Measurements from ENCODE around the gene STK32C. TPM values are rescaled to one million over a fixed set of nuclear protein-coding genes. Genes with fewer than 3 reads are reported as not detected.

STK32C gene
- polyA plus RNA-seq, 2 donors: 4.5 to 5.6 TPM

DNA sequence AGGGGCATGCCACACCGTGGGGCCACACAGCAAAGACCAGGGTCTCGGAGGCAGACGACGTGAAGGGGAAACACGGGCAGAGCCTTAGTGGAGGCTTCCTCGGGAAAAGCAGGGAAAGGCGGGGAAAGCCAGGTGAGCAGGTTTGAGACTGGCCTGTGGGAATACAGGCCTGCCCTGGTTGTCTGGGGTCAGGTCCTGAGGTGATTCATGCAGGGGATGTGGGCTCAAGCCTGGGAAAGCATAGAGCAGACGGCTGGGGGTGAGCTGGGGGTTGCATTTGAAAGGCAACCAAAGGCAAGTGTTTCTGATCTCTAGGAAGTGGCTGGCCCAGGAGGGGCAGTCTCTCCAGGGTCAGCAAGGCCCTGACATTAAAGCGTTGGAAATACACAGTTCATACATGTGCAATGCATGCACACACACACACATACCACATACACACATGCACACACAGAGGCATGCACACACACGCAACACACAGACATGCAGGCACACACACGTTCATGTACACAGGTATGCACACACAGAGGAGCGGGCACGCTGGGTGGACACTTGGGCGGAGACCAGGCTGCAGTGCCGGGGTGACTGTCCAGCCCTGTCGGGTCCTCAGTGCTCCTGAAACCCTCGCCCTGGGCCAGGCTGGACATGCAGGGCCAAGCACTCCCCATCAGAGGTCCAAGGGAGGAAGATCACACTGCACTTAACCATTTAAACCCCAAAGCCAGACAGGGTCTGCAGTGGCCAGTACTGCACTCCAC lies 69.2 kb downstream of the STK32C start:
- WGBS, 2 donors: 84 to 85% methylated on average over 17 of the region's 17 CpGs
- H3K4me3 ChIP-seq (ENCODE audit: low read depth in 1 of 2, low read length in 2 of 2): no peak overlapping the region
- H3K4me1 ChIP-seq (ENCODE audit: control insufficient read depth in 2 of 2, insufficient read depth in 2 of 2, low read length in 1 of 2): no peaks in the 10 kb centered on the region
- H3K36me3 ChIP-seq (ENCODE audit: control insufficient read depth in 2 of 2, insufficient read depth in 2 of 2, low read length in 1 of 2): no peaks in the 10 kb centered on the region
- no peak overlapping the region for H3K27ac ChIP-seq (ENCODE audit: low read depth in 2 of 2, low read length in 1 of 2)
- H3K27me3 ChIP-seq (ENCODE audit: control insufficient read depth in 1 of 2, insufficient read depth in 2 of 2, low read length in 2 of 2): no peaks in the 10 kb centered on the region
- no peaks in the 10 kb centered on the region for H3K9me3 ChIP-seq (ENCODE audit: control insufficient read depth in 2 of 2, insufficient read depth in 1 of 2, low read depth in 1 of 2, low read length in 1 of 2)

DNA sequence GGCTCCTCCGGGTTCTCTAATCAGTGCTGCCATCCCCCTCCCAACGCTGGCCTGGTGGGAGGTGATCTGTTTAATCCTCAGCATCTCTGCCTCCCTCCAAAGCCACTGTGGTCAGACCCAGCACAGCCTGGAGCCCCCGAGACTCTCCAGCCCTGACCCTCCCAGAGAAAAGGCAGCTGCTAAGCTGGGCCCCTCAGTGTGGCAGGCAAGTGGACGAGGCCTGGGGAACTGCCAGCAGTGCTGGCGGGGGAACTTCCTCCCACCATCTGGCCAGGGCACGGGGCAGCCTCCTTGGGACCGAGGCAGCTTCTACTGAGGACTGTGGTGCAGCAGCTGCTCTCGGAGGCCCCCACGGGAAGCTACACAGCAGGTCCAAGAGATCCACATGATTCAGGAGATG lies 69.9 kb downstream of the STK32C start:
- Histone ChIP-seq H3K27me3 (ENCODE audit: control insufficient read depth in 1 of 2, insufficient read depth in 2 of 2, low read length in 2 of 2) (no peaks in the 10 kb centered on the region), H3K4me3 (ENCODE audit: low read depth in 1 of 2, low read length in 2 of 2) (no peak overlapping the region), H3K9me3 (ENCODE audit: control insufficient read depth in 2 of 2, insufficient read depth in 1 of 2, low read depth in 1 of 2, low read length in 1 of 2) (no peaks in the 10 kb centered on the region), H3K36me3 (ENCODE audit: control insufficient read depth in 2 of 2, insufficient read depth in 2 of 2, low read length in 1 of 2) (no peaks in the 10 kb centered on the region), H3K4me1 (ENCODE audit: control insufficient read depth in 2 of 2, insufficient read depth in 2 of 2, low read length in 1 of 2) (no peaks in the 10 kb centered on the region), H3K27ac (ENCODE audit: low read depth in 2 of 2, low read length in 1 of 2) (no peak overlapping the region)
- WGBS, 2 donors: 52 to 53% methylated on average over 9 of the region's 9 CpGs

DNA sequence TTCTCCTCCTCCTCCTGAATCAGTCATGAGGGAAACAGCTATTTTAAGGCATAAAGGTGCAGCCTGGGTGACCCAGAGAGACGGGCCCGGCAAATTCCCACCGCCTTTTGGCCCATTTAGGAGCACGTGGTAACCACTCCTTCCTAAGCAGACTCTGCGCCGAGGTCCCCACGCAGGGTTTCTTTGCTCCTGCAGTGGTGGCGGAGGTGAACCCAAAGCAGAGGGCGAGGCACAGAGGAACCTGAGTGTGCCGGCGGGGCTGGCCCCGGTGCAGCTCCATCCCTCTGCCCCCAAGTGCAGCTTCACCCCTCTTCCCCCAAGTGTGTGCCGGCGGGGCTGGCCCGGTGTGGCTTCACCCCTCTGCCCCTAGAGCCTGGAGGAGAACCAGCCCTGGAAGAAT lies 70.4 kb downstream of the STK32C start:
- Histone ChIP-seq H3K27ac (ENCODE audit: low read depth in 2 of 2, low read length in 1 of 2) (no peak overlapping the region), H3K9me3 (ENCODE audit: control insufficient read depth in 2 of 2, insufficient read depth in 1 of 2, low read depth in 1 of 2, low read length in 1 of 2) (no peaks in the 10 kb centered on the region), H3K4me1 (ENCODE audit: control insufficient read depth in 2 of 2, insufficient read depth in 2 of 2, low read length in 1 of 2) (no peaks in the 10 kb centered on the region), H3K27me3 (ENCODE audit: control insufficient read depth in 1 of 2, insufficient read depth in 2 of 2, low read length in 2 of 2) (no peaks in the 10 kb centered on the region), H3K4me3 (ENCODE audit: low read depth in 1 of 2, low read length in 2 of 2) (no peak overlapping the region), H3K36me3 (ENCODE audit: control insufficient read depth in 2 of 2, insufficient read depth in 2 of 2, low read length in 1 of 2) (no peaks in the 10 kb centered on the region)
- WGBS, 2 donors: 86 to 87% methylated on average over 9 to 15 of the region's 15 CpGs

DNA sequence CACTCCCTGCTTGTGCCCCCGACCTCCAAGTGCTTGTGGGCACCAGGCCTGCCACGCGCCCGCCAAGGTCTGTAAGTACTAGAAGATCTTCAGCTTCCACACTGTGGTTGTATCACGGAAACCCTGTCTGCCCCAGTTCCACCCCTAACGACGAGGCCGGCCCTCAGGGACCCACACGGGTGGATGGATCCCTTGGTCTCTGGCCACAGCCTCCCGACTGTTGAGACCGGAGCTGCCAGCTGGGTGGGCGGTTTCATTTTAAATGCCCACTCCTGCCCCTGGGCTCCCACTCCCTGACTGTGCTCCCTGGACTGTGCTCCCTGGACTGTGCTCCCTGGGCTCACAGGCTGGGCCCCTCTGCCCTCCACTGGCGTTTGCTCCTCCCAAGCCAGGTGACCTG lies 70.9 kb downstream of the STK32C start:
- Histone ChIP-seq H3K27me3 (ENCODE audit: control insufficient read depth in 1 of 2, insufficient read depth in 2 of 2, low read length in 2 of 2) (no peaks in the 10 kb centered on the region), H3K4me3 (ENCODE audit: low read depth in 1 of 2, low read length in 2 of 2) (no peak overlapping the region), H3K36me3 (ENCODE audit: control insufficient read depth in 2 of 2, insufficient read depth in 2 of 2, low read length in 1 of 2) (no peaks in the 10 kb centered on the region), H3K9me3 (ENCODE audit: control insufficient read depth in 2 of 2, insufficient read depth in 1 of 2, low read depth in 1 of 2, low read length in 1 of 2) (no peaks in the 10 kb centered on the region), H3K27ac (ENCODE audit: low read depth in 2 of 2, low read length in 1 of 2) (no peak overlapping the region), H3K4me1 (ENCODE audit: control insufficient read depth in 2 of 2, insufficient read depth in 2 of 2, low read length in 1 of 2) (no peaks in the 10 kb centered on the region)
- 91% methylated on average over 13 of the region's 13 CpGs for WGBS, 2 donors

DNA sequence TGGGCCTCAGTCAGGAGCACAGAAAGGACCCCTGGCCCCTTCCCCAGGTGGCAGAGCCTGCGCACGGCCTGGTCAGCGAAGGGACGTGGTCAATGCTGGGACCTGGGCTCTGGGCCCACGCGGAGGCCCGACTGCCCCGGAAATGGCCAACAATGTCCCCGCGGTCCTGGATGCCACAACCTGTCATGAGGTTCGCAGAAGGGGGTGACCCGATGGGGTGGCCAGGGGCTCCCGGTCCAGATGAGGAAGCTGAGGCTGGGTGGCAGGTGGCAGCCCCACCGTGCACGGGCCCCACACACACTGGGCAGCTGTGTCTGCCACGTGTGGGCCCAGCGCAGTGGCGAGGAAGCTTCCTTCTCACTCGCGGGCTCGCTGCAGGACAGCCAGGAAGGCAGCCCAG lies 71.6 kb downstream of the STK32C start:
- Histone ChIP-seq H3K27ac (ENCODE audit: low read depth in 2 of 2, low read length in 1 of 2) (no peak overlapping the region), H3K9me3 (ENCODE audit: control insufficient read depth in 2 of 2, insufficient read depth in 1 of 2, low read depth in 1 of 2, low read length in 1 of 2) (no peaks in the 10 kb centered on the region), H3K4me1 (ENCODE audit: control insufficient read depth in 2 of 2, insufficient read depth in 2 of 2, low read length in 1 of 2) (no peaks in the 10 kb centered on the region), H3K4me3 (ENCODE audit: low read depth in 1 of 2, low read length in 2 of 2) (no peak overlapping the region), H3K27me3 (ENCODE audit: control insufficient read depth in 1 of 2, insufficient read depth in 2 of 2, low read length in 2 of 2) (no peaks in the 10 kb centered on the region), H3K36me3 (ENCODE audit: control insufficient read depth in 2 of 2, insufficient read depth in 2 of 2, low read length in 1 of 2) (no peaks in the 10 kb centered on the region)
- 93 to 96% methylated on average over 21 of the region's 21 CpGs for WGBS, 2 donors

DNA sequence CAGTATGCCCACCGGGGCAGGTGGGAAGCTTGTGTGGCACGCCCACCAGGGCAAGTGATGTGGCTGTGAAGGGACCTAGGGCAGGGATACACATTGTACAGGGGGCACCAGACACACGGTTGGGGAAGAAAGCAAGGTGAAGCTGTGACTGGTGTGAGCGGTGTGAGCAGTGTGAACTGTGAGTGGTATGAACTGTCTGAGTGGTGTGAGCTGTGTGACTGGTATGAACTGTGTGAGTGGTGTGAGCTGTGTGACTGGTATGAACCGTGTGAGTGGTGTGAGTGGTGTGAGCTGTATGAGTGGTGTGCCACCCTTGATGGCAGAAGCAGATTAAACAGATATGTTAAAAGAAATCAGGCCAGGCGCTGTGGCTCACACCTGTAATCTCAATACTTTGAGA lies 72.9 kb downstream of the STK32C start:
- no peaks in the 10 kb centered on the region for H3K9me3 ChIP-seq (ENCODE audit: control insufficient read depth in 2 of 2, insufficient read depth in 1 of 2, low read depth in 1 of 2, low read length in 1 of 2)
- H3K27me3 ChIP-seq (ENCODE audit: control insufficient read depth in 1 of 2, insufficient read depth in 2 of 2, low read length in 2 of 2): no peaks in the 10 kb centered on the region
- 91 to 96% methylated on average over 6 of the region's 6 CpGs for WGBS, 2 donors
- H3K27ac ChIP-seq (ENCODE audit: low read depth in 2 of 2, low read length in 1 of 2): no peak overlapping the region
- no peaks in the 10 kb centered on the region for H3K36me3 ChIP-seq (ENCODE audit: control insufficient read depth in 2 of 2, insufficient read depth in 2 of 2, low read length in 1 of 2)
- no peaks in the 10 kb centered on the region for H3K4me1 ChIP-seq (ENCODE audit: control insufficient read depth in 2 of 2, insufficient read depth in 2 of 2, low read length in 1 of 2)
- H3K4me3 ChIP-seq (ENCODE audit: low read depth in 1 of 2, low read length in 2 of 2): no peak overlapping the region

DNA sequence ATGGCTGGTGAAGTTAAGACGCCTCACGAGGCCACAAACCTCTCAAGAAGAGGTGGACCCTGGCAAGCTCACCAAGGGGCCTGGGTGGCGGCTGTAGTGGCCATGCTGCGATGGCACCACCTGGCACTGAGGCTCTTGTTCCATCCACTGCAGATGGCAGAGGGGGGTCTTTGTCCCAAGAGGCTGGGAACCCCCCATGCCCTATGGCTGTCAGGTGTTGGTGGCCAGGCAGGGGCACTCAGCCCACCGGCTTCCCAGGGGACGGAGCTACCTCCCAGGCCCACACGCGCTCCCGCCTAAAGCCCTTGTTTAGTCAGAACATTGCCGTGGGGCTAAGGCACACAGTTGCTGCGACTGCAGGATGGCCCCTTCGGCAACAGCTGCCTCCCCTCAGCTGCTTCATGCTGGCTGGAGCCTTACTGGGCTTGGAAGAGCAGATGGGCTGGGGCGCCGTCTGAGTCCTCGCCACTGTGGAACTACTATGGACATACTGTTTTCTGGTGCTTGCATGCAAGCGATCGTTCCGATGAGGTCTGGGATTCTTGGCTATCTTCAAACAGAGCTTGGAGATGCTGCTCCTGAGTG lies 74.2 kb downstream of the STK32C start:
- no peak overlapping the region for H3K4me3 ChIP-seq (ENCODE audit: low read depth in 1 of 2, low read length in 2 of 2)
- no peaks in the 10 kb centered on the region for H3K4me1 ChIP-seq (ENCODE audit: control insufficient read depth in 2 of 2, insufficient read depth in 2 of 2, low read length in 1 of 2)
- H3K27ac ChIP-seq (ENCODE audit: low read depth in 2 of 2, low read length in 1 of 2): no peak overlapping the region
- no peaks in the 10 kb centered on the region for H3K36me3 ChIP-seq (ENCODE audit: control insufficient read depth in 2 of 2, insufficient read depth in 2 of 2, low read length in 1 of 2)
- no peaks in the 10 kb centered on the region for H3K27me3 ChIP-seq (ENCODE audit: control insufficient read depth in 1 of 2, insufficient read depth in 2 of 2, low read length in 2 of 2)
- 79 to 83% methylated on average over 18 of the region's 18 CpGs for WGBS, 2 donors
- H3K9me3 ChIP-seq (ENCODE audit: control insufficient read depth in 2 of 2, insufficient read depth in 1 of 2, low read depth in 1 of 2, low read length in 1 of 2): no peaks in the 10 kb centered on the region

DNA sequence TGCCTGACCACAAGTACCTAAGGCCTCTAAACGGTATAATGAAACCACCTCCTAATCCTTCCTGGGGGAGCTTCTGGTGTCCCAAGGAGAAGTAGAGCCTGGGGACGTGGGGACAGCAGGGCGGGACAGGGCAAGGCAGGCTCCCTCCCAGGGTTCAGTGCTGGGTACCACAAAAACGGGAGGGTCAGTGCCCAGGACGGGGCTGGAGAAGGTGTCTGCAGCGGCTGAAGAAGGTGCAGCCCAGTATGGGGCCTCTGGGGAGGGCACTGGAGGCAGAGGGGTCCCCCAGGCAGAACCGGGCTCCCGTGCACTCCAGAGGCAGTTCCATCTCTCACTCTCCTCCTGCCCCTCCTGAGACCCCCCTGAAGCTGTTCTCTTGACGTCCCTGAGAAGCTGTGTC lies 74.8 kb downstream of the STK32C start:
- peaks cover 0 to under 1% of the 10 kb centered on the region in 2 donors for H3K9me3 ChIP-seq (ENCODE audit: control insufficient read depth in 2 of 2, insufficient read depth in 1 of 2, low read depth in 1 of 2, low read length in 1 of 2)
- 75 to 78% methylated on average over 7 to 9 of the region's 9 CpGs for WGBS, 2 donors
- H3K27me3 ChIP-seq (ENCODE audit: control insufficient read depth in 1 of 2, insufficient read depth in 2 of 2, low read length in 2 of 2): no peaks in the 10 kb centered on the region
- no peak overlapping the region for H3K27ac ChIP-seq (ENCODE audit: low read depth in 2 of 2, low read length in 1 of 2)
- H3K4me3 ChIP-seq (ENCODE audit: low read depth in 1 of 2, low read length in 2 of 2): no peak overlapping the region
- no peaks in the 10 kb centered on the region for H3K4me1 ChIP-seq (ENCODE audit: control insufficient read depth in 2 of 2, insufficient read depth in 2 of 2, low read length in 1 of 2)
- H3K36me3 ChIP-seq (ENCODE audit: control insufficient read depth in 2 of 2, insufficient read depth in 2 of 2, low read length in 1 of 2): no peaks in the 10 kb centered on the region

DNA sequence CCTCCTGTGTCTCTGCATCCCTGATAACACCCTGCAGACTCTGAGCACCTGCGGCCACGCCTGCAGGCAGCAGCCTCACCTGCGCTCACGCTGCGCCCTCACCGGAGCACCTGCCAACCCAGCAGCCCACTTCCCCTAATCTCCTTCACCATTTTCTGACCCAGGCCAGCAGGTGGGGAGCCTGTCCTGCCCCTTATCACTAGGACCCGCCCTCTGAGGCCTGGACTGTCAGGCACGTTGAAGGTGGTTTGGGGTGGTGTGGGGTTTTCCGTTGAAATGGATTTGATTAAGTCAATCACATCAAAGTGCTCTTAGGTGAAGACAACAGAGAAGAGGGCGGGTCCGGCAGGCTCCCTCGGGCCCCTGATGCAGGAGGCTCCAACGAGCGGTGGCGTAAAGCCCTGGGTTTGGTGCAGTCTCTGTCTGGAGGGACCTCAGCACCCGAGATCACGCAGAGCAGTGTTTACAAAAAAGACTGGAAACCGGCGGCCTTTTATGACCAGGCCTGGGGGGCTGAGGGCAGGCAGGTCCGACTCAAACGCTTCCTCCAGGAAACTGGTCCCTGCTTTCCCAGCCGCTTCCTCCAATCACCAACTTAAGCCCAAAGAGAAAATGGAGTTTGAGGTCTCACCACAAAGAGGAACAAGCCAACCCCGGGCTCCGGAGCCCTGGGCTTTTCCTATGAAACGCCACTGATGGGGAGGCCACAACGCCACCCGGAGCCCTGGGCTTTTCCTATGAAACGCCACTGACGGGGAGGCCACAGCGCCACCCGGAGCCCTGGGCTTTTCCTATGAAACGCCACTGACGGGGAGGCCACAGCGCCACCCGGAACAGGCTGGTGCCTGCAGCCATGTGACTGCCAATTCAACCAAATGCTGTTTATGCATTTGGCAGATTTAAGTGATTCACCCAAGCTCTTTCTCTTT lies 75.5 kb downstream of the STK32C start:
- Histone ChIP-seq H3K4me3 (ENCODE audit: low read depth in 1 of 2, low read length in 2 of 2) (no peak overlapping the region), H3K27ac (ENCODE audit: low read depth in 2 of 2, low read length in 1 of 2) (no peak overlapping the region), H3K4me1 (ENCODE audit: control insufficient read depth in 2 of 2, insufficient read depth in 2 of 2, low read length in 1 of 2) (no peaks in the 10 kb centered on the region), H3K27me3 (ENCODE audit: control insufficient read depth in 1 of 2, insufficient read depth in 2 of 2, low read length in 2 of 2) (no peaks in the 10 kb centered on the region), H3K36me3 (ENCODE audit: control insufficient read depth in 2 of 2, insufficient read depth in 2 of 2, low read length in 1 of 2) (no peaks in the 10 kb centered on the region), H3K9me3 (ENCODE audit: control insufficient read depth in 2 of 2, insufficient read depth in 1 of 2, low read depth in 1 of 2, low read length in 1 of 2) (peaks cover 0 to 5% of the 10 kb centered on the region in 2 donors)
- WGBS, 2 donors: 61 to 70% methylated on average over 35 of the region's 35 CpGs

Data from esophagus (tissue), 2 donors.